ENCODE measurements around the gene TXNDC2. TPM values are rescaled to one million over a fixed set of nuclear protein-coding genes. Genes with fewer than 3 reads are reported as not detected.
"Not testable (repeated sequence)": the region's sequence is repeated elsewhere in the genome, so short reads cannot be mapped to it uniquely, and the experiment has no call there.

Gene TXNDC2
- polyA plus RNA-seq, 1 experiment, result 0.06 TPM

GRCh38 chr18:9898792-9899549 is 13.2 kb downstream of the TXNDC2 start:
- ChIA-PET POLR2A (interaction anchor here (1.0 kb wide), 1 partner anchor 14 kb away, joined by 3 read pairs; no protein-coding TSS in a partner anchor), CTCF (interaction anchor here (0.6 kb wide), 1 partner anchor 11 kb away, joined by 4 read pairs; no protein-coding TSS in a partner anchor)
- no peak for DNase-seq (ENCODE audit: low read depth, low spot score)
- no peak for TF ChIP-seq CTCF (IDR thresholded peaks at IDR 0.05; ENCODE audit: low read depth, low read length)
- no peaks in the 10 kb centered on the region for H3K27me3 ChIP-seq (ENCODE audit: control insufficient read depth, insufficient read depth, low read length)
- H3K4me3 ChIP-seq (ENCODE audit: low read depth, low read length), result no peak overlapping the region
- H3K27ac ChIP-seq (ENCODE audit: low read depth, low read length), result no peak overlapping the region
- H3K9me3 ChIP-seq (ENCODE audit: control insufficient read depth, insufficient read depth, low read length), result no peaks in the 10 kb centered on the region

GRCh38 chr18:9899550-9899930 is 13.8 kb downstream of the TXNDC2 start:
- POLR2A ChIA-PET, result interaction anchor here (1.0 kb wide), 1 partner anchor 14 kb away, joined by 3 read pairs; no protein-coding TSS in a partner anchor

DNA sequence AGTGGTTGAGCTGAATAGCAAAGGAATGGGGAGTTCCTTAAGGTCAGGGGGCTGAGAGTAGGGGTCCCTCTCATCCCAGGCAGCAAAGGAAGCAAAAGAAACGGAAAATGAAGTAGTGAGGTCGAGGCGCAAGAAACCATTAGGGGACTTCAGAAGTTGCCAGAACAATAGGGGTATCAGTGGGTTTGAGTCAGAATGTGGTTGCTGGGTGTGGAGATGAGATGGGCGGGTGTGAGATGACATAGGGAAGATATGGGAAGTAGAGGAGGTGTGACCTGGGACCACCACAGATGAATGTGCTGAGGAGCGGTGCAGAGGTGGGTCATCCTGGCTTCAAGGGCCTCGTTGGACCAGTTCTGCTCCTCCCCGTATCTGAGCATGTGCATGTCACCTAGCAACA is 14.9 kb downstream of the TXNDC2 start:
- ChIA-PET CTCF (no interaction called here), POLR2A (no interaction called here)
- no peak for DNase-seq (ENCODE audit: low read depth, low spot score)
- no peaks in the 10 kb centered on the region for H3K9me3 ChIP-seq (ENCODE audit: control insufficient read depth, insufficient read depth, low read length)
- no peak overlapping the region for H3K27ac ChIP-seq (ENCODE audit: low read depth, low read length)
- TF ChIP-seq CTCF (IDR thresholded peaks at IDR 0.05; ENCODE audit: low read depth, low read length), result no peak
- no peak overlapping the region for H3K4me3 ChIP-seq (ENCODE audit: low read depth, low read length)
- H3K27me3 ChIP-seq (ENCODE audit: control insufficient read depth, insufficient read depth, low read length), result no peaks in the 10 kb centered on the region

More at GRCh38 chr18:9899550-9899930, 13.8 kb downstream of the TXNDC2 start:
- not testable (repeated sequence) for H3K27me3 ChIP-seq (ENCODE audit: control insufficient read depth, insufficient read depth, low read length); H3K9me3 ChIP-seq (ENCODE audit: control insufficient read depth, insufficient read depth, low read length); DNase-seq (ENCODE audit: low read depth, low spot score); H3K4me3 ChIP-seq (ENCODE audit: low read depth, low read length); H3K27ac ChIP-seq (ENCODE audit: low read depth, low read length)
- CTCF ChIA-PET, result interaction anchor here (0.6 kb wide), 1 partner anchor 11 kb away, joined by 4 read pairs; no protein-coding TSS in a partner anchor

- Histone ChIP-seq H3K27ac (ENCODE audit: low read depth, low read length) (no peak overlapping the region), H3K4me3 (ENCODE audit: low read depth, low read length) (no peak overlapping the region), H3K9me3 (ENCODE audit: control insufficient read depth, insufficient read depth, low read length) (no peaks in the 10 kb centered on the region), H3K27me3 (ENCODE audit: control insufficient read depth, insufficient read depth, low read length) (no peaks in the 10 kb centered on the region)
- CTCF ChIA-PET, result no interaction called here
- DNase-seq (ENCODE audit: low read depth, low spot score), result no peak
- POLR2A ChIA-PET, result no interaction called here
- TF ChIP-seq CTCF (IDR thresholded peaks at IDR 0.05; ENCODE audit: low read depth, low read length), result no peak
These were observed 15.6 kb downstream of the TXNDC2 start for GRCh38 chr18:9901377-9901776.

- H3K9me3 ChIP-seq (ENCODE audit: control insufficient read depth, insufficient read depth, low read length), result not testable (repeated sequence)
These were observed 16.5 kb downstream of the TXNDC2 start for GRCh38 chr18:9902264-9902663.

DNA sequence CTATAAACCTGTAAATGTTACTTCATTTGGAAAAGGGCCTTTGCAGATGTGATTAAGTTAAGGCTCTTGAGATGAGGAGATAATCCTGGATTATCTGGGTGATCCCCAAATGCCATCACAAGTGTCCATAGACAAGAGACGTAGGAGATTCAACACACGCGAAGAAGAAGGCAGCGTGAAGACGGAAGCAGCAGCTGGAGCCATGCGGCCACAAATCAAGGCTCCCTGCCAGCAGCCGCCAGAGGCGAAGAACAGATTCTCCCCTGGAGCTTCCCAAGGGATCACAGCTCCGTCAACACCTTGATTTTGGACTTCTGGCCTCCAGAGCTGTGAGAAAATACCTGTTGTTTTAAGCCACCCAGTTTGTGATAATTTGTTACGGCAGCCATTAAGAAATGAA is 17.1 kb downstream of the TXNDC2 start:
- Histone ChIP-seq H3K27ac (ENCODE audit: low read depth, low read length) (no peak overlapping the region), H3K27me3 (ENCODE audit: control insufficient read depth, insufficient read depth, low read length) (no peaks in the 10 kb centered on the region), H3K4me3 (ENCODE audit: low read depth, low read length) (no peak overlapping the region), H3K9me3 (ENCODE audit: control insufficient read depth, insufficient read depth, low read length) (no peaks in the 10 kb centered on the region)
- TF ChIP-seq CTCF (IDR thresholded peaks at IDR 0.05; ENCODE audit: low read depth, low read length), result no peak
- no peak for DNase-seq (ENCODE audit: low read depth, low spot score)
- ChIA-PET CTCF (no interaction called here), POLR2A (no interaction called here)

More at GRCh38 chr18:9902264-9902663, 16.5 kb downstream of the TXNDC2 start:
- DNase-seq (ENCODE audit: low read depth, low spot score); H3K27me3 ChIP-seq (ENCODE audit: control insufficient read depth, insufficient read depth, low read length); H3K27ac ChIP-seq (ENCODE audit: low read depth, low read length); H3K4me3 ChIP-seq (ENCODE audit: low read depth, low read length); CTCF ChIA-PET; POLR2A ChIA-PET: not testable (repeated sequence)

Measured in AG04450 (cell line).